Hematopoietic multipotent progenitor cell treated with erythropoietin and hydrocortisone succinate and interleukin-3 and kit ligand, for 8 days (in vitro differentiated cells): ENCODE measurements around the gene OR51M1.

Source experiments
- DNase-seq: peaks from one replicate; pipeline ENCODE4 v3.0.0-alpha.2; 2015

The OR51M1 gene

GRCh38 chr11:5390210-5390609, 6.6 kb downstream of the OR51M1 start:
- DNase-seq, result peak; percentile 26

- no peak for DNase-seq
These were observed 10.5 kb downstream of the OR51M1 start for GRCh38 chr11:5394091-5394490.

DNA sequence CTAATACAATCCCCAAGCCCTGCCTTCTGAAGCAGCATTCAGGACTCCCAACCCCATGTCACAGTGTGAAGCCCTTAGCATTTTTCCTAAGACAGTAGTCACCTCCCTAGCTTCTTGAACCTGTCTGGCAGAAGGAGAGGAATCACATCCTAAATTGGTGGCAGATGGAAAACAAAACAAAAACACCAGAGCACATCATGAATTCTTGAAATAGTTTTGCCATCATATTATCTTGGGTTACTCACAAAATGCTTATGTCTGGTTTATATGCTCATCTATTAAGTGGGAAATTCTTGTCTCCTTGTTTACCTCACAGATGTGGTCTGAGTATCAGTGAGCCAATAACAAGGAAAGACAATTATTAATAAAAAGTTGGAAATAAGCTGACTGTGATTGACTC, 15.3 kb downstream of the OR51M1 start:
- DNase-seq, result no peak

DNA sequence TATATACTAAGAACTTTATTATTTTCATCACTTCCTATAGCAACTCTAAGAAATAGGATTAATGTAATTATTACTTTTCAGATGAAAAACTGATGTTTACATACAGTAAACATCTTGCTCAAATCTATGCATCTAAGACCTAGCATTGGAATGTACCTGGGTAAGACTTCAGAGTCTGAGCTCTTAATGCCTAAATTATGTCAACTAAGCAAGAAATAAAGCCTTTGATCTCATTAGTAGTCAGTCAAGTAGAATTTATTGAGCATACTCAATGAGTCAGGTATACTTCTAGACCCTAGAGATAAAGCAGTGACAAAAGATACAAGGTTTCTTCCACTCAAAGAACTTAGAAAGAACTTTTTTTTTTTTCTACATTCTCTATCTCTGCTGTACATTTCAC, 21.6 kb downstream of the OR51M1 start:
- no peak for DNase-seq

GRCh38 chr11:5420993-5421392, 37.4 kb downstream of the OR51M1 start:
- no peak for DNase-seq

DNA sequence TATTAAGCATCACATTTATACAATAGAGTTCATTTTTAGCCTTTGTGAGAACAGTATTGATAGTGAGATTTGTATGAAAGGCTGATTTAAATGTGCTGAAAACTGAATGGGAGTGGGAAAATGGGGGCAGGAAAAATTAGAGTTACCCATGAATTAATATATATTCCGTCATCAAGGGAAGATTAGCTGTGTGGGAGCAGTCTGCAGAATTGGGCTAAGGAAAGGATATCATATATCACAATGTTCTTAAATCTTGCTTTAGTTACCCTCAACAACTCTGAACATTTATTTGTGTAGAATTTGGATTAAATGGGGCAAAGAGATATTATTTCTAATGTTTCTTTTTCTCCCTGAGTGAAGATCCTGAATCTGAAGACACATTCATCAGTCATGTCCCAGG, 38.2 kb downstream of the OR51M1 start, which contains the start of gene OR51Q1:
Gene OR51Q1 (plus strand): TSS at position 301 of the 400 bp plus-strand sequence. CDS start 90 bp downstream, at position 391.
- no peak for DNase-seq

DNA sequence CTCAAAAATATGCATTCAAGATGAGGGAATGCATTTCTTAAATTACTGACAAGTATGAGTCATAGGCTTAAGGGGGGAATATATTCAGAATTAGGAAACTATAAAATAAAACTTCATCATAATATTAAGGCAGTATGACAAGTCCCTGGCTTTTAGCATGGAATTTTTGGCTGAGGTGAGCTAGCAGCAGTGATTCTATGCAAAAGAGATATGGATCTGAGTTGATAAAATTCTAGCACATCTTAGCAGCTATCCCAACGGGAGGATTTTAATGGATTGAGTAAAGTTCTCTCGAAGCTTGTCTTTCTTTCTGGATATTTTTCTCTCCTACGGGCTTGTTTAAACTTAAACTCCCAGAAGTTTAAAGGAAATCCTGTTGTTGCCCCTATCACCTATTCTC, 39.5 kb downstream of the OR51M1 start:
- no peak for DNase-seq

GRCh38 chr11:5441414-5441813, 57.8 kb downstream of the OR51M1 start, which contains the start of gene OR51I1:
OR51I1 (minus strand) TSS chr11:5441514; CDS start chr11:5441514, 0 bp downstream.
- no peak for DNase-seq
